Inferior parietal cortex (tissue), 1 donor: ENCODE measurements around the gene PGA3.
A peak's percentile ranks its signal among the peaks of the same experiment; 100 is the strongest.
"Not testable (repeated sequence)": the region's sequence is repeated elsewhere in the genome, so short reads cannot be mapped to it uniquely, and the experiment has no call there.

Source experiments
- DNase-seq: peaks from one replicate; pipeline ENCODE4 v3.0.0-alpha.2; 2016; ENCODE audit errors: extremely low spot score

Gene PGA3

GRCh38 chr11:61202950-61203746 is at the start of gene PGA3:
PGA3 (plus strand) TSS chr11:61203515; CDS start chr11:61203565, 50 bp downstream.
- DNase-seq = not testable (repeated sequence)

GRCh38 chr11:61153593-61154095 is 49.7 kb upstream of the PGA3 start:
- DNase-seq = no peak

GRCh38 chr11:61154528-61154927 is 48.8 kb upstream of the PGA3 start:
- DNase-seq = no peak

- DNase-seq = no peak
Measured at GRCh38 chr11:61155312-61155711, 48.0 kb upstream of the PGA3 start.

- DNase-seq = no peak
Measured at GRCh38 chr11:61155741-61156140, 47.6 kb upstream of the PGA3 start.

- no peak for DNase-seq
Measured at GRCh38 chr11:61157743-61158142, 45.6 kb upstream of the PGA3 start.

GRCh38 chr11:61158691-61159381 is 44.5 kb upstream of the PGA3 start:
- DNase-seq = no peak

GRCh38 chr11:61160487-61161189 is 42.7 kb upstream of the PGA3 start:
- no peak for DNase-seq

- peak; percentile 91 for DNase-seq
Measured at GRCh38 chr11:61161190-61162091, 41.9 kb upstream of the PGA3 start, which contains the start of gene VPS37C. VPS37C (minus strand) TSS chr11:61161426; CDS start chr11:61138829, 22,597 bp downstream.

GRCh38 chr11:61162092-61162941 is 41.0 kb upstream of the PGA3 start:
- DNase-seq = peak; percentile 76

GRCh38 chr11:61163021-61163420 is 40.3 kb upstream of the PGA3 start:
- no peak for DNase-seq

GRCh38 chr11:61163714-61164605 is 39.4 kb upstream of the PGA3 start:
- DNase-seq = no peak

GRCh38 chr11:61164606-61165424 is 38.5 kb upstream of the PGA3 start:
- no peak for DNase-seq

GRCh38 chr11:61165785-61166184 is 37.5 kb upstream of the PGA3 start:
- DNase-seq = not testable (repeated sequence)

- not testable (repeated sequence) for DNase-seq
Measured at GRCh38 chr11:61166331-61166730, 37.0 kb upstream of the PGA3 start.

- no peak for DNase-seq
Measured at GRCh38 chr11:61168042-61168688, 35.1 kb upstream of the PGA3 start.

- DNase-seq = no peak
Measured at GRCh38 chr11:61168800-61169199, 34.5 kb upstream of the PGA3 start.

GRCh38 chr11:61170566-61170965 is 32.7 kb upstream of the PGA3 start:
- no peak for DNase-seq
